ENCODE measurements around the gene COQ10A.
"Not testable (repeated sequence)": the region's sequence is repeated elsewhere in the genome, so short reads cannot be mapped to it uniquely, and the experiment has no call there.

DNA sequence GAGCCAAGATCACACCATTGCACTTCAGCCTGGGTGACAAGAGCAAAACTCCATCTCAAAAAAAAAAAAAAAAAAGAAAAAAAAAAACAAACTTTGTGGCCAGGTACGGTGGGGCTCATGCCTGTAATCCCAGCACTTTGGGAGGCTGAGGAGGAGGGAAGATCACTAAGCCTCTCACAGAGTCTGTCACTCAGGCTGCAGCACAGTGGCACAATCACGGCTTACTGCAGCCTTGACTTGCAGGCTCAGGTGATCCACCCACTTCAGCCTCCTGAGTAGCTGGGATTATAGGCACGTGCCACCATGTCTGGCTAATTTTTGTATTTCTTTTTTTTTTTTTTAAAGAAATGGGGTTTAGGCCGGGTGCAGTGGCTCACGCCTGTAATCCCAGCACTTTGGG is 17.5 kb downstream of the COQ10A start:
- TF ChIP-seq, protein P1, sequence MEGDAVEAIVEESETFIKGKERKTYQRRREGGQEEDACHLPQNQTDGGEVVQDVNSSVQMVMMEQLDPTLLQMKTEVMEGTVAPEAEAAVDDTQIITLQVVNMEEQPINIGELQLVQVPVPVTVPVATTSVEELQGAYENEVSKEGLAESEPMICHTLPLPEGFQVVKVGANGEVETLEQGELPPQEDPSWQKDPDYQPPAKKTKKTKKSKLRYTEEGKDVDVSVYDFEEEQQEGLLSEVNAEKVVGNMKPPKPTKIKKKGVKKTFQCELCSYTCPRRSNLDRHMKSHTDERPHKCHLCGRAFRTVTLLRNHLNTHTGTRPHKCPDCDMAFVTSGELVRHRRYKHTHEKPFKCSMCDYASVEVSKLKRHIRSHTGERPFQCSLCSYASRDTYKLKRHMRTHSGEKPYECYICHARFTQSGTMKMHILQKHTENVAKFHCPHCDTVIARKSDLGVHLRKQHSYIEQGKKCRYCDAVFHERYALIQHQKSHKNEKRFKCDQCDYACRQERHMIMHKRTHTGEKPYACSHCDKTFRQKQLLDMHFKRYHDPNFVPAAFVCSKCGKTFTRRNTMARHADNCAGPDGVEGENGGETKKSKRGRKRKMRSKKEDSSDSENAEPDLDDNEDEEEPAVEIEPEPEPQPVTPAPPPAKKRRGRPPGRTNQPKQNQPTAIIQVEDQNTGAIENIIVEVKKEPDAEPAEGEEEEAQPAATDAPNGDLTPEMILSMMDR (IDR thresholded peaks at IDR 0.05): not testable (repeated sequence)
- TF ChIP-seq, protein P2, sequence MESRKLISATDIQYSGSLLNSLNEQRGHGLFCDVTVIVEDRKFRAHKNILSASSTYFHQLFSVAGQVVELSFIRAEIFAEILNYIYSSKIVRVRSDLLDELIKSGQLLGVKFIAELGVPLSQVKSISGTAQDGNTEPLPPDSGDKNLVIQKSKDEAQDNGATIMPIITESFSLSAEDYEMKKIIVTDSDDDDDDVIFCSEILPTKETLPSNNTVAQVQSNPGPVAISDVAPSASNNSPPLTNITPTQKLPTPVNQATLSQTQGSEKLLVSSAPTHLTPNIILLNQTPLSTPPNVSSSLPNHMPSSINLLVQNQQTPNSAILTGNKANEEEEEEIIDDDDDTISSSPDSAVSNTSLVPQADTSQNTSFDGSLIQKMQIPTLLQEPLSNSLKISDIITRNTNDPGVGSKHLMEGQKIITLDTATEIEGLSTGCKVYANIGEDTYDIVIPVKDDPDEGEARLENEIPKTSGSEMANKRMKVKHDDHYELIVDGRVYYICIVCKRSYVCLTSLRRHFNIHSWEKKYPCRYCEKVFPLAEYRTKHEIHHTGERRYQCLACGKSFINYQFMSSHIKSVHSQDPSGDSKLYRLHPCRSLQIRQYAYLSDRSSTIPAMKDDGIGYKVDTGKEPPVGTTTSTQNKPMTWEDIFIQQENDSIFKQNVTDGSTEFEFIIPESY (IDR thresholded peaks at IDR 0.05; ENCODE audit: borderline replicate concordance, low read depth): not testable (repeated sequence)
- not testable (repeated sequence) for TF ChIP-seq ELF1 (IDR thresholded peaks at IDR 0.05); YY1 (IDR thresholded peaks at IDR 0.05; ENCODE audit: low read depth); GABPA (IDR thresholded peaks at IDR 0.05; ENCODE audit: low read depth)
